Midbrain (tissue), 1 donor: ENCODE measurements around the gene SLK.

Experiments
- DNase-seq: peaks from one replicate; lab custom pipeline; 2025; lab: John Stamatoyannopoulos, UW

The SLK gene

GRCh38 chr10:103941801-103942200 is 25.1 kb upstream of the SLK start:
- DNase-seq, result no peak

- DNase-seq, result peak; percentile 8
Measured at GRCh38 chr10:103942866-103943265, 24.1 kb upstream of the SLK start.

- no peak for DNase-seq
Measured at GRCh38 chr10:103947799-103948516, 19.0 kb upstream of the SLK start.

- no peak for DNase-seq
Measured at GRCh38 chr10:103949728-103950127, 17.2 kb upstream of the SLK start.

- no peak for DNase-seq
Measured at GRCh38 chr10:103951183-103951582, 15.8 kb upstream of the SLK start.

GRCh38 chr10:103951942-103952341 is 15.0 kb upstream of the SLK start:
- no peak for DNase-seq

- DNase-seq, result no peak
Measured at GRCh38 chr10:103954543-103954942, 12.4 kb upstream of the SLK start.

- DNase-seq, result no peak
Measured at GRCh38 chr10:103958996-103959395, 7.9 kb upstream of the SLK start.

- DNase-seq, result no peak
Measured at GRCh38 chr10:103960103-103960502, 6.8 kb upstream of the SLK start.

GRCh38 chr10:103967448-103968071 is 620 bp downstream of the SLK start:
- DNase-seq, result peak; percentile 43

GRCh38 chr10:103968441-103969391 is 1.8 kb downstream of the SLK start:
- no peak for DNase-seq

- DNase-seq, result peak; percentile 49
Measured at GRCh38 chr10:103969436-103969835, 2.5 kb downstream of the SLK start.

- DNase-seq, result peak; percentile 49
Measured at GRCh38 chr10:103969857-103970627, 3.1 kb downstream of the SLK start.

GRCh38 chr10:103975169-103975568 is 8.2 kb downstream of the SLK start:
- no peak for DNase-seq

- no peak for DNase-seq
Measured at GRCh38 chr10:103977204-103977603, 10.3 kb downstream of the SLK start.

- DNase-seq, result no peak
Measured at GRCh38 chr10:103979530-103979929, 12.6 kb downstream of the SLK start.

GRCh38 chr10:103980288-103980906 is 13.5 kb downstream of the SLK start:
- no peak for DNase-seq

GRCh38 chr10:103982639-103983038 is 15.7 kb downstream of the SLK start:
- peak; percentile 11 for DNase-seq

- DNase-seq, result no peak
Measured at GRCh38 chr10:103983367-103983911, 16.5 kb downstream of the SLK start.

GRCh38 chr10:103985726-103986125 is 18.8 kb downstream of the SLK start:
- no peak for DNase-seq

- DNase-seq, result no peak
Measured at GRCh38 chr10:103986360-103986759, 19.4 kb downstream of the SLK start.
